ENCODE data around the gene LY6G6F.

LY6G6F gene

DNA sequence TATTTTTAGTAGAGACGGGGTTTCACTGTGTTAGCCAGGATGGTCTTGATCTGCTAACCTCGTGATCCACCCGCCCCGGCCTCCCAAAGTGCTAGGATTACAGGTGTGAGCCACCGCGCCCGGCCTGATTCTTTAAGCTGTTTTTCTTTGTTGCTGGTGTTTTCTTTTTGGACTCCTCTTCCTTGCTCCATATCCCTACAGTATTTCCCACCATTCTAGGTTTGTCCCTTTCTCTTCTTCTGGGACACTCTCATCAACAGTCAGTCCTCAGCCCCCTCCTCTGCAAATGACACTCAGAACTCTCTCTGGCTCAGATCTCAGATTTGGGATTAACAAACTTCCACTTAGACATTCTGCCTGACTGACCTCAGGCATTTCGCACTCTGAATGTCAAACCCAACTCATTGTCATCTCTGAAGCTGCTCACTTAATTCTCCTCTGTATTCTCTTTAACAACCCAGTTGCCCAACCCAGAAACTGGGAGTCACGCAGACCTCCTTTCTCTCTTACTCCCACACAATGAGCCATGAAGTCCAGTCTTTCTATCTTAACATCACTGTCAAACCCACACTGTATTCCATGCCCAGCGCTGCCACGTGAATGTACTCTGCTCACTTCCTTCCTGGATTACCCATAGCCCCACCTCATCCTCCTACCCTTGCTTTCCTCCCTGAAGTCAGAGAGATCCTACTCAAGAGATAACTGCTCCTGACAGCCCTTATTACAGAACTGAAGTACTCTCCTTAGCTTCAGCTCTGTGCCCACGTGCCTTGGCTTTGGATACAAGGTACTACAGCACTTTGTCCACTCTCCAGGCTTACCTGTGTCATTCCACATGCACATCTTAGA, 19.1 kb downstream of the LY6G6F start:
- no peak for FAIRE-seq

DNA sequence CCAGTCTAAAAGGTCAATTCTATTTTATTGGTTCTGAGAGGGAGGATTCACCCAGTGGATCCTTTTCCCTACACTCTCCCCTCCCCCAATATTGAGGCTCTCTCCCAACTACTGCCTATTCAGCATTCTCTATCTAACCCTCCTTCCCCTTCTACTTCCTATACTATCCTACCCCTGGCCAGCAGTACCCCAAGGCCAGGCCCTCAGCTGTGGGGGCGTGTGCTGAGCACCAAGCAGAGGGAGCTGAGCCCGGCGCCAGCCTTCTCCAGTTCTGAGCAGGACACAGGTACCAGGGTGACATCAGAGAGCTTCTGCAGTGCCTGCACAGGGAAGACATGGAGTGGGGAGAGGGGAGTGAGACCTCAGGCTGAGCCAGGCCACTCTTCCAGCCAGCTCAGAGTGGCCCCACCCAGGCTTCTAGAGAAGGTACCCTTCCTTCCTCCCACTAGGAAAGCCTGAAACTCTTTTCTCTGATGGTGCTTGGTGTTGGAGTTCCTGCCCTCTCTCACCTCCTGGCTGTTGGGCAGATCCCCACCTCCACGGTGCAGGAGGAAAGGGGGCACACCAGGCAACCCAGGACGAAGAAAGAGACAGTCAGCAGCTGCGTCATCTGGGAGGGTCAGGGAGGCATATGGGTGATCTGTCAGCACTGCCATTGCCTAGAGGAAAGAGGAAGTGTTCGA, 20.5 kb downstream of the LY6G6F start:
- no peak for FAIRE-seq

DNA sequence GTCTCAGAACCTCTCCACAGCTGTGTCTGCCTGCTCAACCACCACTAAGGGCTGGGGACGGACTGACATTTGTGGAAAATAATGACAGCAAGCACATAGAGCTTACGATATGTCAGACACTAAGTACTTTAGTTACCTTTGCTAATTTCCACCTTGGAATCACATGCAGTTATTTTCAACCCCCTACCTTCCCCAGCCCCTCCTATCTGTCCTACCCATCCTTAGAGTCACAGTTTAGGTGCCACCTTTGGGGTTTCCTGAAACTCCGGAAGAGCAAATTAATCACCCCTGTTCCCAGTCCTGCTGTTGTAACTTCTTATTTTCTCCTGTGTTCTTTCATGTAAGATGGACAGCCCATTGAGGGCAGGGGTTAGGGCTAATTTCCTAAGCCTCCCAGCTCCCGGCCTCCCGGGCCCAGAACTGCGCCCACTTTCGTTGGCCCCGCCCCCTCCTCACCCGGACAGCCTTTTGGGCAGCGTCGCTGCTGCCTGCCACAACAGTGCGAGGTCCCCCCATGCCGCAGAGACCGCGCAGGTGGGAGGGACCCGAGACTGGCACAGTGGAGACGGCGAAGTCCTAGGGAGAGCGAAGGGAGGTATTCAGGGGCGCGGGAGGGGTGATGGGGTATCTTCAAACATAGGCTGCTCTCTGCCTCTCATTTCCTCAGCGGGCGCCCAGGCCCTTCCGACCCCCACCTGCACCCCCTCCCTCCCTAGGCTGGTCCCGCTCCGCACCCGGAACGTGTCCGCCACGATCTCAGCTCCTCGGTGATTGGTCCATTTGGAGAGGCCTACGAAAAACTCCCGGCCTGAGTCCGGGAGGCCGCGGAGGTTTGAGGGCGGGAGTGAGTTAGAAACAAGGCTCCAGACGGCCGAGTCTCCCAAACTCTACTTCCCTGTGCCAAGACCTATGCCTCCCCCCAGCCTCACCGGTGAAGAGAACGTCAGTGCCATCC, 21.3 kb downstream of the LY6G6F start:
- no peak for FAIRE-seq

DNA sequence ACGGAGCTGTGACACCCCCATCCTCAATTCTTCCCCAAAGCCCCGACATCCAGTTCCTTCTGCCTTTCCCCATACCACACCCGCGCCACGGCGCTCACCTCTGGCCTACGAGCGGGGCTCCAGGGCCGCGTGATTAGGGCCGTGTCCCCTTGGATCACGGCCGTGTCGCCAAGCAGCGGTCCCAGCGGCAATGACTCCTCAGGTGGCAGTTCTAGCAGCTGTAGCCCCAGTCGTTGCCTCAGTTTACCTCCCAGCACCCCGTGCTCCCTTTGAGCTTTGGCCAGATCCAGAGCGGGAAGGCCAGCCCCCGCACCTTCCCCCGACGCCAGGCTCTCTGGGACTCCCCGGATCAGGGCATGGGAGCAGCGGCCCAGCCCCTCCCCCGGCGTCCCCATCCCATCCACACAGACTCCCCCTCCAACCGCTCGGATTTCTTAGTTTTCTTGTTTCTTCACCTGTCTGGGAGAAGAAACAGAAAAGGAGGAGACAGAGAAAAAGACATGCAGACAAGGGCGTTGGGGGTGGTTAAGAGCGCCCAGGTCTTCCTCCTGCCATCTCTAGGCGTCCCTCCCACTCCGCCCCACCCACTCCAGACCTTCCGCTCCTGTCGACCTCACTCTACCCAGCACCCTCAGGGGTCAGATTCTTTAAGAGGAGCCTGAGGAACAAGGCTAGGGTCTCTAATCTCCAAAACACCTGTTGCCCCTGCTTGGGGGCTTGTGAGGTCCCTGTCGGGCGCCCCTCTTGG, 22.3 kb downstream of the LY6G6F start, which contains the start of gene DDAH2:
Gene DDAH2 (minus strand): TSS at position 533 of the 748 bp plus-strand sequence. CDS start 138 bp downstream, at position 395.
- FAIRE-seq = no peak

DNA sequence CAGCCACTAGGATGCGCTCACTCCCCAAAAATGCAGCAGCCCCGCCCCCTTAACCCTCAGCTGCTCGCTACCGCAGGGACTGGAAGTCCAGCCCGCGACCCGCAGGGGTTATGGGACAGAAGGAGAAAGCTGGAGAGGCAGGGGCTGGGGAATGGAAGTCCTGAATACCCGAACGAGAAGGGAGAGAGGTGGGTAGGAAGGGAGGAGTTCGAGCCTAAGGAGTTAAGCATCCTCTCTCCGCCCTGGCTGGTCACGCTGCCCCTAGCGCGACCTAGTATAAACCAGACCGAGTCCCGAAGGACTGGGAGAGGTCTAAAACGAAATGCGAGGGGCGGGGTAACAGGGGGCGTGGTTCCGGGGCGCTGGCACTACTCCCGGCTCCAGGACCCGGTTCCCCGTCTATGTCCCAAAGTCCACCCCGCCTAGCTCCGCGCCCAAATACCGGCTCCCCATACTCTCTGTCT, 22.9 kb downstream of the LY6G6F start:
- FAIRE-seq = peak; percentile 37

GRCh38 chr6:31729979-31730630, 23.4 kb downstream of the LY6G6F start:
- peak; percentile 8 for FAIRE-seq

GRCh38 chr6:31730631-31731086, 24.0 kb downstream of the LY6G6F start:
- no peak for FAIRE-seq

DNA sequence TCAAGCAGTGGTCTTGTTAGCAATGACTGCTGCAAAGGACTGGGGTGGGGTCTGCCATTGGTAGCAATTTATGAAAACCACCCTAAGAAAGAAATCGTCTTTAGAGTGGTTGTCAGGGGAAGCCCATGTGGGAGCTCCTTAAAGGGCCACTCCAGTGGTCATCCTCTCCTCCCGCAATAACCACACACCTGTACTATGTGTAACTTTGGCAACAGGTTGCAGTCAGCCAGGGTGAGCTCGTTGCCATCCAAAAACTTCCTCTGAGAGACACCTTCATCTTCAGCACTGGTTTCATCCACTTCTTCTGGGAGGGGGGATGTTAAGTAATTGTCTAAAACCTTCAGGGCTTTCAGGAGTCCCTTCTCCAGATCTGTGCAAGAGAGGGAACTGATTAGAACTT, 25.4 kb downstream of the LY6G6F start:
- no peak for FAIRE-seq

- FAIRE-seq = no peak
Measured at GRCh38 chr6:31733734-31734133, 27.1 kb downstream of the LY6G6F start.

DNA sequence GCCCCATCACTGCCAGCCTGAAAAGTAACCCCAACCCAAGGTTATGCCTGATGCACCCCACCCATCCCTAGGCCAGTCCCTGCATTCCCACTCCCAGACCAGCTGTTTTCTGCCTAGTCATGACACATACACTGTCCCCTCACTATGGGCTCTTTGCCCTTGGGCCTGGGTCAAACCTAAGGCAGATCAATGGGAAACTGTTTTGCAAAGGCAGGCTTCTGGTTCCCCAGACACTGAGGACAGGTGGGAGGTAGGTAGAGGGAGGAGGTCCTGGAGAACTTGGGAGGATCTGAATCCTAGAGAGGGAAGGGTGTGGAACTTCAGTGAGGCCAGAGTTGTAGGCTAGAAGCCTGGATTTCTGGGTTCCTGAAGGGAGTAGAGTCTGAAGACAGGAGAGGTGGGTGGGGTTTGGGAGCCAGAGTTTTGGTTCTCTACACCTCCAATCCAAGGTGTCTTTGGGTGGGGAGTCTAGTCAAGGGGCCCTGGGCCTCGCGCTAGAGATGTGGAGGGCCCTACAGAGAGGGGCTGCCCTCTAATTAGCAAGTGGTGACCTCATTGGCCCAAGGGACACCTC, 27.7 kb downstream of the LY6G6F start:
- no peak for FAIRE-seq

DNA sequence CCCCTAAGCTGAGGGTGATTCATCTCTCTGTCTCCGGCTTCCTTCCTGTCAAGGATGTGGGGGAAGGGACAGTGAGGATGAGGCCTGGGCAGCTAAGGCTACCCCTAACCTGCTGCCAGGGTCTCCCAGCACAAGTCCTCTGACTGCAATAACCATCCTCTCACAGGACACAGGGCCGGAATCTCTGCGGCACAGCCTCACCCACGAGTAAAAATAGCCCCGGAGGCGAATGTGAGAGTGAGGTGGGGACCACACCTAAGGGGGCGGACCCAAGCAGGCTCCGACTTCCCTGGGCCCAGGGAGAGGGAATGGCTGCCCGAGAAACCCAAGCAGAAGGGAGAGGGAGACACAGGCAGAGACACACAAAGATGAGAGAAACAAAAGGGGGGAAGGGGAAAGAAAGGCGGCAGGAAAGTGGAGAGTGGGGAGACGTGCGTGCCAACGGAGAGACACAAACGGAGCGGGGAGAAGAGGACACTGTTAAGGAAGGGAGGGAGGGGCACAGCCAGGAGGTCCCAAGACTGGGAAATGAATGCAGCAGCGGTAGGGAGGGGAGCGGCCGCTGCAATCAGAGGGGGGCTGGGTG, 28.2 kb downstream of the LY6G6F start:
- no peak for FAIRE-seq

DNA sequence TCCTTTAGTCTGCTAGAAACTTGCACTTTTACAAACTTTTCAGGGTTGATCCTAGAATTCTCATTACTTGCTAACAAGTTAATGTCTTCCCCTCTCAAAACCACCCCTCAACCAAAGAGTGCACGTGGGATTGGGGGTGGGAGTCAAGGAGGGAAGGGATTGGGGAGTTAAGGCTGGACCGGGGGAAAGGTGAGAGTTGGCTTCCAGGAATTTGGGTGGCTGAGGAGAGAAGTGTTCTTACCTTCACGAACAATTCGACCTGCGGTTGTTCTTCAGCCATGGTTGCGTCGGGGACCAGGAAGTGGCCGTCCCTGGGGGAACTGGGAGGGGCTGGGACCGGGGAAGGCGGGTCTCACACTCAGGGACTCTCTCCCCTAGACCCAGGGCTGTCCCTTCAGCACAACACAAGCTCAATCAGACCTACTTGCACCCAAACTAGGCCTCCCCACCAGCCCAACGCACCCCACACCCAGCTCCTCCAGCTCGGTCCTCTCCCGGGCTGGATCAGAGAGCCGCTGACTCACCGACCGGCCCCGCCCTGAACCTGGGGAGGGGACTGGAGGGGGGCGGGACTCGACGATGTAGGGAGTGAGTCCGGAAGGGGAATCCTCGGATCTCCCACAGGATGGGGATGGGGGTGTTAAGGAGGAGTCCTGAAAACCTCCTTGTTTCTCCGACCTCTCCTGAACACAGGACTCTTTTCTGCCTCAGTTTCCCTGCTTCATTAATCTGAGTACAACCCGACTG, 29.5 kb downstream of the LY6G6F start, which contains the start of gene CLIC1:
Gene CLIC1 (minus strand): TSS at position 510 of the 747 bp plus-strand sequence. CDS start 230 bp downstream, at position 280.
- no peak for FAIRE-seq

GRCh38 chr6:31736768-31737314, 30.2 kb downstream of the LY6G6F start:
- no peak for FAIRE-seq

DNA sequence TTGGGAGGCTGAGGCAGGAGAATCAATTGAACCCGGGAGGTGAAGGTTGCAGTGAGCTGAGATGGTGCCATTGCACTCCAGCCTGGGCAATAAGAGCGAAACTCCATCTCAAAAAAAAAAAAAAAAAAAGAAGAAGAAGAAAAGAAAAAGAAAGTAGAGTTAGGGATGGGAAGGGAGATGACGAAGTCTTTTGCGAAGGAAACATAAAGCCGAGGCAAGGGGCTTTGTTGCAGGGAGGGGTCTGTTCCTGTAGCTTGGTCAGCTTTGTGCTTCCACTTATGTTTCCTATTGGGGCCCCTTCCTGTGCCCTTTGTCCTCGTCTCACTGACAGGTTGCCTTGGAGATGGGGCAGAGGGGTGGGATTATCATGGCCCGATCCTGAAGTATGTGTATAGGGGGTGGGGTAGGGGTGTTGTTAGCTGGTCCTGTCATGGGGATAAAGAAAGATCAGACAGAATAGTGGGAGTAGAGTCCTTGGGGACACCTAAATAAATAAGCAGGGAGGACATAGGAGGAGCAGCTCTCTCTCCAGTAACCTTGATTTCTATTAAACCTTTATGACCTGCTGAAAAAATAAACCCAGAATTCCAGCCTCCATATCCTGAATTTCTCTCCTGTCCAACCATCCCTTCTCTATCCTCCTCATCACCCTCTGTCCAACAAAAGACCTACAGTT, 30.8 kb downstream of the LY6G6F start:
- FAIRE-seq = no peak

DNA sequence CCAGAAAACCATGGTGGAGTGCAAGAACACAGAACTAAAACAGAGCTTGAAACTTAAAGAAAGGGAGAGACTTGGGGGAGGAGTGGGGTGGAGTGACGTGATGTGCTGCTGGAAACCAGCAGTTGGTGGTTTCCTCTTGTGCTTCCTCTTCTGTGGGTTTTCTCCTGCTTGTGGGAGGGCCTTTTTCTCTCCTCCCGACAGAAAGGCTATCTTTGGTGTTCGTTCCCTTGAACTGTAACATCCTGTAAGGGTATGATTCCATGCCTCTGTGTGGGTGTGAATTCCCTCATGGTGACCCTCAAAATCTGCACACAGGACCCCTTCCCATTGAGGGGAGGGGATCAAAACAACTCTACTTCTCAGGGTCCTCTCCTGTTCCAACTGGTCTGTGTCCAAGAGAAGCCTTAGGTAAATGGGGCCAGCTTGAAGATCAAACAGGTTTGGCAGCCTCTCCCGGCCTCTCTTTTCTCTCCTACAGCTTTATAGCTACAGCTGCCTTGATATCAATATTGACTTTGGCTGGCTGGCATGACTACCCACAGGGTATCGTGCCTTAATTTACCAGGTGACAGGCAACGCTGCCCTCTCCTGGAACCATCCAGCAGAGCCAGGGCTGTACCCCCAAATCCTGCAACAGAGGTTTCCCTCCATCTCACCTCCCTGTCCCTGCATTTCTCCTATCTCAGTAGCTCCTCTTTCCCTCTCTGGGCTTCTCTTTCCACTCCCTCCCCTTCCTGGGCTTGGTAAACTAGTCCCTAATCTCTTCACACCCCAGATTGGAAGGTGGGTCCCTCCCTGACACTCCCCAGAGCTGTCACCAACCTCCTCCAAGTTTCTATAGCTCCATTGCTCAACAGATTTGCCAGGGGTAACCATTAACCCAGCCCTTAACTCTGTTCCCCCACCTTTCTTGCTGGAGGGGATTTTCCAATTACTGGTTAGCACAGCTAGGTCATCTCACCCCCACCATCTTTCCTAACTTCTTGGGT, 31.6 kb downstream of the LY6G6F start:
- FAIRE-seq = no peak

- FAIRE-seq = peak; percentile 96
Measured at GRCh38 chr6:31739639-31740396, 33.2 kb downstream of the LY6G6F start, which contains the start of gene MSH5. MSH5 (plus strand) TSS chr6:31740005; CDS start chr6:31740467, 462 bp downstream.

Measured in endometrium (tissue), 2 donors.